ENCODE measurements around the gene MEX3A.

MEX3A gene

DNA sequence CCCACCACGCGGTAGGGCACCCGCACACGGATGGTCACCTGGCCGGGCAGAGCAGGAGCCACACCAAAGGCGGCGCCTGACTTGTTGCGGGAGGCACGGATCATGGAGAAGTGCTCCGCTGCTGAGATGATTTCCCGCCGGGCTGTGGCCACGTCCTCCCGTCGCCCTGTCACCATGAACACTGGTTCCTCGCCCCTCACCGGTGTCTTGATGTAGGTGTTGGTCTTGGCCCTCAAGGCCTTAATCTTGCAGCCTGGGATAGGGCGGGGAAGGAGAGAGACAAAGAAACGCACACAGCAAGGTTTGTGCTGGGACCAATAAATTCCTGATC is 4.9 kb downstream of the MEX3A start:
- DNase-seq (ENCODE audit: low read depth, low spot score), result no peak
- TF ChIP-seq CTCF (IDR thresholded peaks at IDR 0.05; ENCODE audit: low read depth, low read length), result no peak
- no peak overlapping the region for H3K4me3 ChIP-seq (ENCODE audit: low read depth, low read length)
- in situ Hi-C loops (cut with HindIII; ENCODE audit: low sequenced_read_pairs), result no loop called here

GRCh38 chr1:156076609-156077429 is 5.4 kb downstream of the MEX3A start:
- H3K4me3 ChIP-seq (ENCODE audit: low read depth, low read length), result no peak overlapping the region
- TF ChIP-seq CTCF (IDR thresholded peaks at IDR 0.05; ENCODE audit: low read depth, low read length), result no peak
- in situ Hi-C loops (cut with HindIII; ENCODE audit: low sequenced_read_pairs), result no loop called here
- DNase-seq (ENCODE audit: low read depth, low spot score), result no peak

- in situ Hi-C loops (cut with HindIII; ENCODE audit: low sequenced_read_pairs), result no loop called here
- no peak for DNase-seq (ENCODE audit: low read depth, low spot score)
- no peak for TF ChIP-seq CTCF (IDR thresholded peaks at IDR 0.05; ENCODE audit: low read depth, low read length)
- no peak overlapping the region for H3K4me3 ChIP-seq (ENCODE audit: low read depth, low read length)
Measured at GRCh38 chr1:156075775-156076204, 6.5 kb downstream of the MEX3A start.

- DNase-seq (ENCODE audit: low read depth, low spot score), result no peak
- no peak for TF ChIP-seq CTCF (IDR thresholded peaks at IDR 0.05; ENCODE audit: low read depth, low read length)
- no peak overlapping the region for H3K4me3 ChIP-seq (ENCODE audit: low read depth, low read length)
- in situ Hi-C loops (cut with HindIII; ENCODE audit: low sequenced_read_pairs), result no loop called here
Measured at GRCh38 chr1:156075162-156075561, 7.1 kb downstream of the MEX3A start.

GRCh38 chr1:156074661-156075060 is 7.6 kb downstream of the MEX3A start:
- TF ChIP-seq CTCF (IDR thresholded peaks at IDR 0.05; ENCODE audit: low read depth, low read length), result no peak
- in situ Hi-C loops (cut with HindIII; ENCODE audit: low sequenced_read_pairs), result no loop called here
- no peak overlapping the region for H3K4me3 ChIP-seq (ENCODE audit: low read depth, low read length)
- no peak for DNase-seq (ENCODE audit: low read depth, low spot score)

DNA sequence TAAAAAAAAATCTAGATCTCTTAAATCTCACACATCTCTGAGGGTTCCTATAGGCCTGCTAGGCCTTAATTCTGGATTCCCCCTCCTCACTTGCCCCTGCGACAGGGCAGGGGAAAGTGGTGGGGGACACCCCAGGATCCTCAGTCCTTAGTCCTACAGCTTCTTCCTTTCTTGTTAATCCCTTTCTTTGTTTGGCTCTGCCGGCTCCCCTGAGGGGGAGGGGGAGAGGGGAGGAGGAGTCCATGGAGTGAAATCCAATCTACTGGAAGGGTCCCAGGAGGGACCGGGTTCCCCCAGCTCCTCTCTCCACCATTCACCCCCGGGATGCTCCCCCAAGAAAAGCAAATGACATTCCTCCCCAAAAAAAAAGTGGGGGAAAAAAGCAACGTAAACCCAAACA is 8.5 kb downstream of the MEX3A start:
- no peak for TF ChIP-seq CTCF (IDR thresholded peaks at IDR 0.05; ENCODE audit: low read depth, low read length)
- H3K4me3 ChIP-seq (ENCODE audit: low read depth, low read length), result no peak overlapping the region
- in situ Hi-C loops (cut with HindIII; ENCODE audit: low sequenced_read_pairs), result no loop called here
- no peak for DNase-seq (ENCODE audit: low read depth, low spot score)
